Nucleus accumbens (tissue), 56 donors: ENCODE data around the gene CDC42.
"Not testable (repeated sequence)": the region's sequence is repeated elsewhere in the genome, so short reads cannot be mapped to it uniquely, and the experiment has no call there.

Source experiments
- DNase-seq, 56 donors: peaks; one replicate each; lab custom pipeline; 2025; lab: John Stamatoyannopoulos, UW

Gene CDC42

DNA sequence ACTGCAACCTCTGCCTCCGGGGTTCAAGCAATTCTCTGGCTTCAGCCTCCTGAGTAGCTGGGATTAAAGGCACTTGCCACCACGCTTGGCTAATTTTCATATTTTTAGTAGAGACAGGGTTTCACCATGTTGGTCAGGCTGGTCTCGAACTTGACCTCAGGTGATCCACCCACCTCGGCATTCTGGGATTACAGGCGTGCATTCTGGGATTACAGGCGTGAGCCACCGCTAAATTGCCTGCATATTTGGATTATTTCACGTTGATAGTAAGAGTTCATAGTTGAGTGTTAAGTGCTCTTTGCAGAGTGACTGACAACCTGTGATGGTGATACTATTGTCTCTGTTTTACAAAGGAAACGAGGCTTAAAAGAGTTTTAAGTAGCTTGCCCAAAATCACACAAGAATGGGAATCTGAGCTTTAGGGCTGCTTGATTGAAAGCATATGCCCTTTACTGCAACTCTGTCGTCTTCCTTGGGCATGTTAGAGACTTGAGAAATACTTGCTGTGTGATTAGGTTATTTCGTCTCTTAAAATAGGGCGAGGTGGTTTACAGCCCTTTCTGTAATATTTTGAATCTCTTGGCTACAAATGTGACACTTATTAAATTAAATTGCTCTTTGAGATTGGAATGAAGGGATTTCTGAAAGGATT, 12.4 kb downstream of the CDC42 start:
- DNase-seq, result no peak

DNA sequence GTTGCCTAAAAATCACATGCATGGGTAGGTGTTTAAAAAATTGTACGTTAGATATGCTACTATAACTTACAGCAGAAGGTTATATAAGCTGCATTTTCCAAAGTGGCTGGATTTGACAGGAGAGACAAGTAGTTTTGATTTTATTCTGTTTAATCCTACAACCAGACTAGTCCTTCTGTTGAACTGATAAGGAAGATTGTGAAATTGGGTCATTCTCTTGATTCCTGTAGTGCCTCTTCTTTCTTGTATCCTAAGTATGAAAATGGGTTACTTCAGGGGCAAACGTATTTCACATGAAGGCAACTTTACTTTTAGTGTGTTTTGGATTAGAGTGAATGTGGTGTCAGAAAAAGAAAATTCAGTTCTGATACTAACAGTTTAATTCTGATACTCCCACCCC, 19.0 kb downstream of the CDC42 start:
- no peak for DNase-seq

DNA sequence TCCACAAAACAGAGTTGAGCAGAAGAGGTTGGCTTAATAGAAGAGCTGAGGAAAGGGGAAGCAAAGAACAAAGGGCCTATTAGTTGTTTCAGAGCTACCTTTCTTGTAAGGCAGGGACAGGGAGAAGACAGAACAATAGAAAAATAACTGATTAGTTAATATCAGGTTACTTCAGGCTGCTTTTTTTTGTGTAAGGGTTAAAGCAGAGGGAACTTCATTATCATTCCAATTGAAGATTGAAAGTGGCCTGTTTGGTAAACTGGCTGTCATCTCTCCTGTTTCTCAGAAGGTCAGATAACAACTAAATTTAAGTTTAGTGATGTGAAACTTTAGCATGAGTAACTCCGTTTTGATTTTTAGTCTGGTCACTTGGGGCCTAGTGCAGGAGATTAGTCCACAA, 22.3 kb downstream of the CDC42 start:
- DNase-seq, result no peak

DNA sequence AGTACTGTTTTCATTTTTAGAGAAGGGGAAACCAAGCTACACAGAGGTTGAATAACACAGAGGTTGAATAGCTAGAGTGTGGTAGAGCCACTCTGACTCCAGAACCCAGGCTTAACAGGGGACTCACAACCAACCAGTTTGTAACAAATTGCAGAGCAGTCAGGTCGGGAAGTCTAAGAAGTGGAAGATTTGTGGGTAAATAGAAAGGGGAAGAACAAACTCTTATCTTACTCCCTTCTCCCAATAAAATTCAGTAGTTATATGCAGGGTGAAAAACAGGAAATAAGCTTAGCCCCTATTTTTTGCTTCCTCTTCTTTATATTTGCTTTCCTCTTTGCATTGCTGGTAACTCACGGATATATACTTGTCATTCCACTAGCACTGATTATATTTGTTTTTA, 23.2 kb downstream of the CDC42 start:
- DNase-seq, result no peak

DNA sequence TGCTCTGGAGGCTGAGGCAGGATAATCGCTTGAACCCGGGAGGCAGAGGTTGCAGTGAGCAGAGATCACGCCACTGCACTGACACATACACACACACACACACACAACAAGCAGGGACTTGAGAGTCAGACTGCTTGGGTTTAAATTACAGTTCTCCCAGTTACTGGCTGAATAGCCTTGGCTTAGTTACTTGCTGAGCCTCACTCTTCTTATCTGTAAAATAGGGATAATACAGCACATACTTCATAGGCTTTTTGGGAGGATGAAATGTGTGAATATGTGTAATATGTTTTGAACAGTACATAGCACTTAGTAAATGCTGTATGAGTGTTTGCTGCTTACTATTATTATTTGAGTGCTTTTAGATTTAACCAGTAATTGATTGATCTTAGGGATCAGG, 23.8 kb downstream of the CDC42 start:
- no peak for DNase-seq

DNA sequence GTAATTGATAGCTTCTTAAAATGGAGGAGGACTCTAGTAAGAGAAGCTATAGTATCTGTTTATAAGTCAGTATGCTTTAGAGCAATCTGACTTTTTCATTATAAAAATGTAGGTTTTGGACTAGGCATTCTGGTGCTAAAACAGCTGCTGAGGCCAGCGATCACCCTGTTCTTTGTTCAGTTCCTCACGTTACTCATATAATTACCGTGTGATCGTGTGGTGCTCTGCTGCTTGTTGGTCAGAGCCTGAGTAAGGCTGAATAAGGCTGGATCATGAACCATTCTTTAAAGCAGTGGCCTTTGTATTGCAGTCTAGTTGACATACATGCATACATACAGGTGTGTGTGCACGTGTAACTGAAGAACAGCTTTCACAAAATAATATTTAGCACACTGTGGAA, 25.2 kb downstream of the CDC42 start:
- DNase-seq, result no peak

DNA sequence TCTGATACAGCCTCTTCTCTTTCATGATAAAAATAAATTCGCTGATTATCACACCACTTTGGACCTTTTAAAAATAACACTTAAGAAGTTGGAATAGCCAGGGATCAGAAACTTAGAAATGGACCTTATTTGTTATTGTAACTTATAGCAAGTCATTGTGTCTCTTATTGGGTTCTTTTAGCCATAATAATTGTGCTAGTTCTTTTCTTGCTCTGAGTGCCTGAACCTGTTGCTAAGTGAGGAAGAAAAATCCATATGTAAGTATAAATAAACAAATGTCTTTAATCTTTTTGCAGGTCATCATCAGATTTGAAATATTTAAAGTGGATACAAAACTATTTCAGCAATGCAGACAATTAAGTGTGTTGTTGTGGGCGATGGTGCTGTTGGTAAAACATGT, 25.6 kb downstream of the CDC42 start:
- DNase-seq, result no peak

DNA sequence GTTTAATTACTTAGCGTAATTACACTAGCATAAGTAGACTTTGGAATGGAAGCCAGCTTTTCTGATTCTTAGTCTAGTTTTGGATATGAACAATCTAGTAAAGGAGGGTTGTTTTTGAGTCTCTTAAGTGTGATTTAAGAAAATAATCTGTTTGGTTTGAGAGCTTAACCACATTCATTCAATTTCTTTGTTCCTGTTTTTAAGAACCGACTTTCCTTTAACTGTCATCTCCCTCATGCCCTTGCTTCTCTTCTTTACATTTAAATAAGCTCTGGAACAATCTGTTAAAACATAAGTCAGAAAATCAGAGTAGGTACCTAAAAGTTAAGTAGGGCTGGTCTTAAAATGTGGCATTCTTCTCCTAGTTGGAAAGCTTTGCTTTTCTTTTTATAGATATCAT, 27.7 kb downstream of the CDC42 start:
- no peak for DNase-seq

DNA sequence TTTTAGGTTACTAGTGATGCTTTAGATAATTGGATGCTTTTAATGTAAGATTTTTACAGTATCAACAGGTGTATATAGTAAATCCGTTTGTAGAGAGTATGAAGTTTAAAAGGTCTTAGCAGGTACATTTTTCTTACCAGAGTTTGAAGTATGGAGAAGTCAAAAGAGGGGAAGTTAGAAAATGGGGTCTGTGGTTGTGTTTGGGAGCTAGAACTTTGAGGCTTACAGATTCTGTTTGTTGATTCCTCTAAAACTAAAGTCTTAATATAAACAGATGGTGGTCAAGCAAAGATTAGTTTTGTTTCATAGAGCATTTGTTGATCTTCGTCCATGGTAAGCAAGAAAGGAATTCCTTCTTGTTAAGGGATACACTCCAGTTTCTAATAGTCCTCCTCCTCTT, 35.8 kb downstream of the CDC42 start:
- DNase-seq, result no peak

DNA sequence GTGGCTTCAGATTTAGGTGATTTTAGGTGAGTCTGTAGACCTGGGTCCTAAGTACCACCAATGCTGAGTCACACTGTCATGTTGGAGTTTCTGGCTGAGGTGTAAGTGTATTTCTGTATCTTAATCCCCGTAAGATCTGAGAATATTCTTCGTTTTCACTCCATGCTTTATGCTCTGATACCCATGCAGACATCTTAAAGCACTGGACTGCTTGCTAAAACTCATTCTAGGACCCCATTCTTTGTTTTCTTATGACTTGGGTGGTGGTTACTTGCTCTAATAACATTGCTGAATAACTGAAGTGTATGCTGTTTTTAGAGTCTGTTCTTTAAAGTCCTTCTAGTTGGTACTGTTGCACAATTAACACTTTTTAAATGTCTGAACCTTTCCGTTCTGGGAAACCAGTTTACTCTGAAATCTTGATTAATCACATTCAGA, 36.6 kb downstream of the CDC42 start:
- no peak for DNase-seq

DNA sequence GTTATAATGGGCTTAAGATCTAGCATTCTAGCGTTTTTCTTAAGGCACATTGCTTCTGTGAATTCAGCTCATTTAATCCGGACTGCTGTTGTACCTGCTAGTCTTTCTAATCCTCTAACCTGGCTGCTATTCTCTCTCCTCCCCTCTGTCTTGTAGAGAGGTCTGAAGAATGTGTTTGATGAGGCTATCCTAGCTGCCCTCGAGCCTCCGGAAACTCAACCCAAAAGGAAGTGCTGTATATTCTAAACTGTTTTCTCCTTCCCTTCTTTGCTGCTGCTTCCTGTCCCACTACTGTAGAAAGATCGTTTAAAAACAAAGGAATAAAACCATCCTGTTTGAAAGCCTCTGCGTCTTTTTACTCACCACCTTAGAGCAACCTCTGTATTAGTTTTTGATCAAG, 37.3 kb downstream of the CDC42 start:
- DNase-seq, result no peak

DNA sequence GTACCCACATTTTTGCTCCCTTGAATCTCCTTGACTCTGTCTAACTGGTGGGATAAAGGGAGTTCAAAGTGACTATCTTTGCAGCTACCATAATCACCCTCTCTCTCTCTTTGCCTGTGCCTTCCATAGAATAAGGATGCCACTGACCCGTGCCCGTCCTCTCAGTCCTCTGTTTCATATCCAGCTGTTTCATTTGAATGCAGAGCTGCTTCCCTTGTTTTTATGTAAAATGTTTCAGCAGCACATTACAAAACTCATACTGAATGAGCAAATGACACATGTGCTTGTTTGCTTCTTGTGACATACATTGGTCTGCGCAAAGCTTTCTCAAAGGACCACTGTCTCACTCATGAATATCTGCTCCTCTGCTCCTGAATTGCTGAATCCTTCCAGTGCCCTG, 38.4 kb downstream of the CDC42 start:
- DNase-seq, result no peak

DNA sequence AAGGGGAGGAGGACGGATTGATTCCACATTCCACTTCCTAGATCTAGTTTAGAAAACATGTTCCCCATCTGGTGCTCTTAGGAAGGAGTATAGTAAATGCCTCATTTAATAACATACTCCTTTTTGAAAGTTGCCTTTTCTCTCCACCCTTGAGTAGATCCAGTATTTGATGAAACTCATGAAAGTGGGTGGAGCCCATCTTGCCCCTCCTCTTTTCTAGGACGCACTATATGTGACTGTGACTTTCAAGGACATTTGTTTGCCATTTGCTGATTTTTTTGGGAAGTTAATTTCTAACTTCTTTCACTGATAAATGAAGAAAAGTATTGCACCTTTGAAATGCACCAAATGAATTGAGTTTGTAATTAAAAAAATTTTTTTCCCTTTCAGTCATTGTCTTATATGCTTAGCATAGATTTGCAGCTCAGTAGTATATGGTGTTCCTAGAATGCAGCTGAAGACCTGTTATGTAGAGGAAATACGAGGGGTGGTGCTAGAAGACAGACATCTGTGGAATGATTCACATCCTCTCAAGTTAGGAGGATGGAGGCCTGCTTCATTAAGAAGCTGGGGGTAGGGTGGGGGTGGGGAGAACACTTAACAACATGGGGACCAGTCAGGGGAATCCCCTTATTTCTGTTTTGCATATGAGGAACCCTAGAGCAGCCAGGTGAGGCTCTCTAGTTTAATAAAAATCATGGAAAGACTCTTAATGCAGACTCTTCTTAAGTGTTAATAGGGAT, 39.7 kb downstream of the CDC42 start:
- DNase-seq, result not testable (repeated sequence)

DNA sequence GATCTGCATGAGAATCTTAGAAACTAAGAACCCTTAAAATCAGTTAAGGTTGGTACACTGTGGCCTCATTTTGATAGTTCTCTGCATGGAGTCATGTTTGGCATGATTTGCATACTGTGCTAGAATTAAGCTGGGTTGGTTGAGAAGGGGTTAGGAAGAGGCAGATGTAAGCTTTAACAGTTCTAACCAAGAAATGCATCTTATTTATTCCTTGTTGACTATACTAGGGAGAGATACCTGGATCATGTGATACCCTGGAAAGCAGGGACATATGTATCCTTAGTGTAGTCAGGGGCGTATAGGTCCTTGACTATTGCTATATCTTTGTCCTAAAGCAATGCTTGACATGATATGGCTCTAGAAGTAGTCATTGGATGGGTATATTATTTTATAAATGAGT, 41.0 kb downstream of the CDC42 start:
- no peak for DNase-seq

DNA sequence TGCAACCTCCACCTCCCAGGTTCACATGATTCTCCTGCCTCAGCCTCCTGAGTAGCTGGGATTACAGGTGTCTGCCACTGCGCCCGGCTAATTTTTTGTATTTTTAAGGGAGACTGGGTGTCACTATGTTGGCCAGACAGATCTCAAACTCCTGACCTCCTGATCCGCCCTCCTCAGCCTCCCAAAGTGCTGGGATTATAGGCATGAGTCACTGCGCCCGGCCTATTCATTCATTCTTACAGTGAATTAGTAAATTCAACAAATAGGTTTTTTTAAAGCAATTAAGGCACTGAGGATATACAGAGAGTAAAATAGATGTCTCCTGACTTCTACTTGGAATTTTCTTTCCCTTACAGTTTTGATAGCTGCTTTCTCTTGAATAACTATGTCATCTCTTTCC, 43.5 kb downstream of the CDC42 start:
- DNase-seq, result no peak

DNA sequence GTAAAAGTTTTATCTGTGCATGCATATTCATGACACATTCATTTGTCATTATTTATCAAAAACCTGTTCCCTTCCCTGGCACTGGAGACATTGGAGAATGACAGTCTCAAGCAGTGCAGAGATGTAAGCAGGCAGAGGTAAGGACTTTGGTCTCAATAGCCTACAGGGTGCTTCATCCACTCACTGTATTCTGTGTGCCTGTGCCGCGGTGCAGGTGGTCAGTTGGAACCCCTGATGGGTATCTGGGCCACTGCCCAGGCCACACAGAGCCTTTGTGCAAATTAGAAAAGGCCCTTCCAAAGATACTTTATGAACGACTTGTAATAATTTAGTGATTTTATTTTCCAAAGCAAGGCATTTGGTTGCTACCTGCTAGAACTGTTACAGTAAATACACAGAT, 44.0 kb downstream of the CDC42 start:
- DNase-seq, result no peak

DNA sequence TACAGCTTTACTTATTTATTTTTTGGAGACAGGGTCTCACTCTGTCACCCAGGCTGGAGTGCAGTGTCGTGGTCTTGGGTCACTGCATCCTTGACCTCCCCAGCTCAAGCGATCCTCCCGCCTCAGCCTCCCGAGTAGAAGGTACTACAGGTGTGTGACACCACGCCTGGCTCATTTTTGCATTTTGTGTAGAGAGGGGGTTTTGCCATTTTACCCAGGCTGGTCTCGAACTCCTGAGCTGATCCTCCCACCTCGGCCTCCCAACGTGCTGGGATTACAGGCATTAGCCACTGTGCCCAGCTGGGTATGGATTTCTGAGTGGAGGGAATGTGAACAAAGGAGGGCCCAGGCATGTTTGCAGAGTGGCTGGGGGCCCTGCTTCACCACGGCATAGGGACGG, 46.2 kb downstream of the CDC42 start:
- DNase-seq, result no peak

DNA sequence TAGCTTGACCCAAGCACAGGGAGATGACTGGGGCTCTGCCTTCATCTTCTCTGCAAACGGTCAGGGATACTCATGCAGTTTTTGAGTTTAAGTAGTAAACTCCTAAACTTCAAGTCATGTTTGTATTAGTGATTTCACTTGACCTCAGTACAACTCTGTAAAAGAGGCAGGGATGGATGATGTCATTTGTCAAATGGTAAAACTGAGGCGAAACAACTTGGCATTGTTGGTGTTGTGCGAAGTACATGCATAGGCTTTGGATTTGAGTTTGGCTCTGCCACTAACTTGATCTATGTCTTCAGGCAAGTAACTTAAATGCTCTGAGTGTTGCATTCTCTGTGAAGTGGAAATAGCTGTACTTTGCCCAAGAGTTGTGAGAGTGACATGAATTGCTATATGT, 47.7 kb downstream of the CDC42 start:
- no peak for DNase-seq

DNA sequence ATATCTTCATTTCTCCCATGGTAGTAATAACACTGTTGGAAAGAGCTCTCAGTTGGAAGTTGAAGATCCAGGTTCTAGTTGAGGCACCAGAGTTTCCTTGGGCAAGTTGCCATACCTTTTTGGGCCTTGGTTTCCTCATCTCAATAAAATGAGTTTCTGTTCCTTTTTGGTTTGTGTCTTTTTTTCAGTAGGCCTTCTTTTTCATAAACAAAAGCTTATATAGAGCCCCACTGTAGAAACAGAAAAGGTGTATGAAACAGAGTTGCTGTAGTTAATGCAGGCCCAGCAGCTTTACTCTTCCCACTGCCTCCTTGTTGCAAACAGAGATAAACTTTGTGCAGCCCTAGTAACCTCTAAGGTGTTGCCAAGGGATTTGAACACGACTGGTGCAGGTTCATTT, 48.7 kb downstream of the CDC42 start:
- DNase-seq, result no peak

DNA sequence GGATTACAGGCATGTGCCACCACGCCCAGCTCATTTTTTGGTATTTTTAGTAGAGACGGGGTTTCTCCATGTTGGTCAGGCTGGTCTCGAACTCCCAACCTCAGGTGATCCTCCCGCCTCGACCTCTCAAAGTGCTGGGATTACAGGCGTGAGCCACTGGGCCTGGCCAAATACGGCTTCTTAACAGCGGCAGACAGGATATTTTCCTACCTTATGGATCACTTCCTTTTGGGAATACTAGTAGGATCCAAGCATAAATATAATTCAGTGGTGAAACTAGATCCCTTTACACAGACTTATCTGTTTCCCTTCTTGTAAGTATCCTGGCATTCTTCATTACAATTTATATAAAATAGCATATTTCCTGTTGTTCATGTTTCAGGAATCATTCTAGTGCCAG, 49.5 kb downstream of the CDC42 start:
- DNase-seq, result no peak

DNA sequence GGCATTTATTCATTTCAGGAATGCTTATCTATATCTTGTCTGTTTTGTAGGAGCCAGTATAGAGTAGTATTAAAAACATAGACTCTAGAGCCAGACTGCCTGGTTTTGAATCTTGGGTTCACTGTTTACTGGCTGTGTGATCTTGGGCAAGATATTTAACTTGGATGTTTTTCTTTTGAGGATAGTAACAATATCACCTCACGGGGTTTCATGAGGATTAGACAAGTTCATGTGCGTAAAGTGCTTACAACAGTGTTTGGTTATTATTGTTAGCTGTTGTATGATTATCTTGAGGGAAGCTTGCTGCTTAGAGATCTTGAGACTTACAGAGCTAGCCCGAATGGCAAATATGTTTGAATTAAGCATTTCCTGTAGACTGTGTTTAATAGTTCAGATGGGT, 50.2 kb downstream of the CDC42 start:
- DNase-seq, result no peak

DNA sequence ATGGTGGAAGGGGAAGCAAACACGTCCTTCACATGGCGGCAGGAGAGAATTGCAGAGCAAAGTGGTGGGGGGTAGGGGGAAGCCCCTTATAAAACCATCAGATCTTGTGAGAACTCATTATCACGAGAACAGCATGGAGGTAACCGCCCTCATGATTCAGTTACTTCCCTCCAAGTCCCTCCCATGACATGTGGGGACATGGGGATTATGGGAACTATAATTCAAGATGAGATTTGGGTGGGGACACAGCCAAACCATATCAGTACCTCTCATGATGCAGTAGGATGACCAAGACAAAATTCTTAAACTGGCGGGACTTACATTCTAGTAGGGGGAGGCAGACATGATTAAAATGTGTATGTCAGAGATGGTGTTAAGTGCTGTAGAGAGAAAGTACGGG, 51.6 kb downstream of the CDC42 start:
- no peak for DNase-seq
